Common myeloid progenitor, CD34-positive (primary cell): ENCODE measurements around the gene LAMA5.

Source experiments
- CTCF ChIA-PET: fragments of 350-600 bp; sonication (Branson Sonifier 250); formaldehyde crosslinking; loops from one replicate; lab custom pipeline; 2021; ENCODE audit warnings: antibody characterized with exemption; lab: Charles Lee
- POLR2A ChIA-PET: fragments of 350-600 bp; sonication (Branson Sonifier 250); formaldehyde crosslinking; loops from one replicate; lab custom pipeline; 2021; ENCODE audit warnings: antibody characterized with exemption; lab: Charles Lee
- DNase-seq, 3 donors: peaks; one replicate each; pipeline versions ENCODE4 v3.0.0 to v3.0.0-alpha.2; 2013
- H3K27ac ChIP-seq, 2 experiments: 1 replicate in 1 of 2; 2 replicates in 1 of 2; pipeline ENCODE4 v1.7.0; 2013; ENCODE audit warnings: inconsistent platforms in 2 of 2, low read length in 2 of 2, mild to moderate bottlenecking in 2 of 2, low read depth in 1 of 2, moderate library complexity in 1 of 2; ENCODE audit not compliant: severe bottlenecking in 2 of 2, insufficient read depth in 1 of 2, poor library complexity in 1 of 2
- H3K27me3 ChIP-seq, 5 experiments: replicated peaks in 2 of 5; 1 replicate in 3 of 5; 2 replicates in 2 of 5; pipeline versions ENCODE4 v1.6.1 to v1.7.0; 2013; ENCODE audit warnings: low read length in 4 of 5, mild to moderate bottlenecking in 2 of 5, moderate library complexity in 2 of 5, inconsistent platforms in 1 of 5; ENCODE audit not compliant: insufficient read depth in 5 of 5, control insufficient read depth in 4 of 5
- H3K36me3 ChIP-seq, 4 experiments: 1 replicate in 2 of 4; 2 replicates in 2 of 4; pipeline versions ENCODE4 v1.6.1 to v1.7.0; 2013; ENCODE audit warnings: low read length in 3 of 4, control low read depth in 1 of 4, mild to moderate bottlenecking in 1 of 4; ENCODE audit not compliant: control insufficient read depth in 4 of 4, insufficient read depth in 4 of 4
- H3K4me1 ChIP-seq, 4 experiments: 1 replicate in 3 of 4; 2 replicates in 1 of 4; pipeline versions ENCODE4 v1.6.1 to v1.7.1; 2013; ENCODE audit warnings: low read length in 3 of 4, mild to moderate bottlenecking in 3 of 4, control low read depth in 1 of 4, inconsistent platforms in 1 of 4, moderate library complexity in 1 of 4; ENCODE audit not compliant: control insufficient read depth in 4 of 4, insufficient read depth in 4 of 4; ENCODE audit errors: control extremely low read depth in 1 of 4
- H3K4me3 ChIP-seq, 7 experiments: 1 replicate in 4 of 7; 2 replicates in 3 of 7; pipeline versions ENCODE4 v1.5.1 to v1.7.0; 2013; ENCODE audit warnings: mild to moderate bottlenecking in 7 of 7, low read length in 6 of 7, moderate library complexity in 6 of 7, inconsistent platforms in 2 of 7, low read depth in 2 of 7, control low read depth in 1 of 7; ENCODE audit not compliant: insufficient read depth in 4 of 7, control insufficient read depth in 1 of 7; ENCODE audit errors: extremely low read depth in 1 of 7
- H3K9me3 ChIP-seq, 5 experiments: 1 replicate in 4 of 5; 2 replicates in 1 of 5; pipeline versions ENCODE4 v1.6.1 to v1.7.1; 2013; ENCODE audit warnings: low read length in 4 of 5, mild to moderate bottlenecking in 2 of 5, inconsistent platforms in 1 of 5, low read depth in 1 of 5, moderate library complexity in 1 of 5; ENCODE audit not compliant: control insufficient read depth in 4 of 5, insufficient read depth in 2 of 5; ENCODE audit errors: control extremely low read depth in 1 of 5
- WGBS: methylation state at CpG from one replicate; pipeline ENCODE4 v1.1.5; 2013; ENCODE audit not compliant: insufficient coverage; 5-methylcytosine and 5-hydroxymethylcytosine counted together

The LAMA5 gene

GRCh38 chr20:62309947-62310756 lies 57.0 kb downstream of the LAMA5 start:
- Histone ChIP-seq H3K9me3 (no peaks in the 10 kb centered on the region), H3K36me3 (peaks cover 2 to 39% (median 34%) of the 10 kb centered on the region in 4 experiments), H3K27me3 (no peaks in the 10 kb centered on the region), H3K27ac (no peak overlapping the region), H3K4me3 (no peak overlapping the region), H3K4me1 (peaks cover 0 to 5% (median 1%) of the 10 kb centered on the region in 4 experiments)
- DNase-seq: no peak
- ChIA-PET CTCF (no interaction called here), POLR2A (no interaction called here)
- WGBS: 92% methylated on average over 22 of the region's 29 CpGs

- H3K4me1 ChIP-seq: peaks cover 0 to 12% (median 9%) of the 10 kb centered on the region in 4 experiments
- WGBS: 97% methylated on average over 17 of the region's 26 CpGs
- H3K9me3 ChIP-seq: no peaks in the 10 kb centered on the region
Measured at GRCh38 chr20:62309198-62309944, 57.7 kb downstream of the LAMA5 start.

GRCh38 chr20:62308102-62308822 lies 58.9 kb downstream of the LAMA5 start:
- peaks cover 2 to 49% (median 42%) of the 10 kb centered on the region in 4 experiments for H3K36me3 ChIP-seq
- WGBS: 98% methylated on average over 26 of the region's 29 CpGs
- CTCF ChIA-PET: interaction anchor here (1.0 kb wide), 1 partner anchor 75 kb away, joined by 4 read pairs; no protein-coding TSS in a partner anchor

More at GRCh38 chr20:62309198-62309944, 57.7 kb downstream of the LAMA5 start:
- H3K27me3 ChIP-seq: no peaks in the 10 kb centered on the region
- DNase-seq: no peak
- ChIA-PET CTCF (interaction anchor here (1.0 kb wide), 1 partner anchor 73 kb away, joined by 4 read pairs; no protein-coding TSS in a partner anchor), POLR2A (no interaction called here)
- H3K27ac ChIP-seq: no peak overlapping the region
- H3K36me3 ChIP-seq: peaks cover 2 to 46% (median 41%) of the 10 kb centered on the region in 4 experiments
- H3K4me3 ChIP-seq: no peak overlapping the region

GRCh38 chr20:62307226-62308101 lies 59.6 kb downstream of the LAMA5 start:
- DNase-seq: no peak
- Histone ChIP-seq H3K36me3 (peaks cover 2 to 49% (median 42%) of the 10 kb centered on the region in 4 experiments), H3K4me3 (no peak overlapping the region), H3K27me3 (no peaks in the 10 kb centered on the region), H3K27ac (no peak overlapping the region), H3K4me1 (peaks cover 5 to 21% (median 19%) of the 10 kb centered on the region in 4 experiments), H3K9me3 (no peaks in the 10 kb centered on the region)
- CTCF ChIA-PET: interaction anchor here (1.8 to 2.3 kb wide), 2 partner anchors 10 to 75 kb away, joined by 6 to 18 read pairs; no protein-coding TSS in a partner anchor
- POLR2A ChIA-PET: no interaction called here
- WGBS: 98% methylated on average over 42 of the region's 42 CpGs

More at GRCh38 chr20:62308102-62308822, 58.9 kb downstream of the LAMA5 start:
- no peak overlapping the region for H3K27ac ChIP-seq
- H3K4me3 ChIP-seq: no peak overlapping the region
- POLR2A ChIA-PET: no interaction called here
- H3K27me3 ChIP-seq: no peaks in the 10 kb centered on the region
- DNase-seq: no peak
- H3K9me3 ChIP-seq: no peaks in the 10 kb centered on the region
- H3K4me1 ChIP-seq: peaks cover 5 to 21% (median 19%) of the 10 kb centered on the region in 4 experiments

- Histone ChIP-seq H3K9me3 (no peaks in the 10 kb centered on the region), H3K4me3 (no peak overlapping the region), H3K4me1 (peaks cover 5 to 25% (median 22%) of the 10 kb centered on the region in 4 experiments), H3K27ac (no peak overlapping the region), H3K36me3 (peaks cover 2 to 49% (median 42%) of the 10 kb centered on the region in 4 experiments), H3K27me3 (no peaks in the 10 kb centered on the region)
- DNase-seq: no peak
- POLR2A ChIA-PET: interaction anchor here (1.6 kb wide), 1 partner anchor 61 kb away, joined by 4 read pairs; no protein-coding TSS in a partner anchor
- 98% methylated on average over 17 of the region's 27 CpGs for WGBS
- CTCF ChIA-PET: interaction anchor here (1.2 to 2.3 kb wide), 4 partner anchors 9 to 76 kb away, joined by 3 to 18 read pairs (median 4); no protein-coding TSS in a partner anchor
Measured at GRCh38 chr20:62306414-62307187, 60.5 kb downstream of the LAMA5 start.
